MCF 10A (cell line): ENCODE results near the gene TNS1. TPM values are rescaled to one million over a fixed set of nuclear protein-coding genes. Genes with fewer than 3 reads are reported as not detected.
A peak's percentile ranks its signal among the peaks of the same experiment; 100 is the strongest.

Experiments used
- BruUV-seq: library from RNA; stranded (reverse); fragments of 400-500 nt; replicated peaks from 2 replicates; lab custom pipeline; 2021; lab: Mats Ljungman, UMichigan
- CTCF ChIA-PET: fragments of 300-600 bp; sonication (Branson Sonifier 250); formaldehyde crosslinking; extraction: SDS; loops from one replicate; lab custom pipeline; 2021; ENCODE audit warnings: antibody characterized with exemption, inconsistent platforms; lab: Yijun Ruan, JAX
- POLR2A ChIA-PET: fragments of 300-600, 350-650 bp; sonication (Branson Sonifier 250); formaldehyde crosslinking; extraction: SDS; loops from one replicate; lab custom pipeline; 2020; ENCODE audit warnings: antibody characterized with exemption, inconsistent platforms; lab: Yijun Ruan, JAX
- DNase-seq: peaks from one replicate; pipeline ENCODE4 v3.0.0-alpha.2; 2018; ENCODE audit not compliant: unreplicated experiment
- H3K27ac Mint-ChIP-seq: one replicate; pipeline ENCODE4 v1.8.0; 2022; ENCODE audit warnings: mild to moderate bottlenecking, low read depth, mixed read lengths; ENCODE audit not compliant: unreplicated experiment
- H3K27me3 Mint-ChIP-seq: one replicate; pipeline ENCODE4 v1.8.0; 2022; ENCODE audit warnings: mixed read lengths; ENCODE audit not compliant: insufficient read depth, unreplicated experiment
- H3K36me3 Mint-ChIP-seq: one replicate; pipeline ENCODE4 v1.8.0; 2022; ENCODE audit warnings: mild to moderate bottlenecking, moderate library complexity, mixed read lengths; ENCODE audit not compliant: insufficient read depth, unreplicated experiment
- H3K4me1 Mint-ChIP-seq: one replicate; pipeline ENCODE4 v1.8.0; 2022; ENCODE audit warnings: mixed read lengths; ENCODE audit not compliant: insufficient read depth, unreplicated experiment
- H3K4me3 Mint-ChIP-seq: one replicate; pipeline ENCODE4 v1.8.0; 2022; ENCODE audit warnings: mild to moderate bottlenecking, moderate library complexity, mixed read lengths; ENCODE audit not compliant: unreplicated experiment
- H3K9me3 Mint-ChIP-seq: one replicate; pipeline ENCODE4 v1.8.0; 2022; ENCODE audit warnings: mixed read lengths; ENCODE audit not compliant: unreplicated experiment
- intact Hi-C: fragments of 100-400 bp; cut with micrococcal nuclease; formaldehyde crosslinking; loops from 2 replicates; pipeline ENCODE4 v1.14.1; 2022
- total RNA-seq: library from RNA; stranded (reverse); gene quantifications from 2 replicates; pipeline ENCODE4 v1.2.3, GENCODE V29; 2022
- TF ChIP-seq, protein P1 (sequence below): fragments of 200-600 bp; IDR thresholded peaks from one replicate; pipeline ENCODE4 v1.8.0; 2022; ENCODE audit warnings: antibody characterized with exemption, mild to moderate bottlenecking; ENCODE audit not compliant: unreplicated experiment

Gene TNS1
- total RNA-seq, 1 experiment from 2014 or later: 3.3 TPM

DNA sequence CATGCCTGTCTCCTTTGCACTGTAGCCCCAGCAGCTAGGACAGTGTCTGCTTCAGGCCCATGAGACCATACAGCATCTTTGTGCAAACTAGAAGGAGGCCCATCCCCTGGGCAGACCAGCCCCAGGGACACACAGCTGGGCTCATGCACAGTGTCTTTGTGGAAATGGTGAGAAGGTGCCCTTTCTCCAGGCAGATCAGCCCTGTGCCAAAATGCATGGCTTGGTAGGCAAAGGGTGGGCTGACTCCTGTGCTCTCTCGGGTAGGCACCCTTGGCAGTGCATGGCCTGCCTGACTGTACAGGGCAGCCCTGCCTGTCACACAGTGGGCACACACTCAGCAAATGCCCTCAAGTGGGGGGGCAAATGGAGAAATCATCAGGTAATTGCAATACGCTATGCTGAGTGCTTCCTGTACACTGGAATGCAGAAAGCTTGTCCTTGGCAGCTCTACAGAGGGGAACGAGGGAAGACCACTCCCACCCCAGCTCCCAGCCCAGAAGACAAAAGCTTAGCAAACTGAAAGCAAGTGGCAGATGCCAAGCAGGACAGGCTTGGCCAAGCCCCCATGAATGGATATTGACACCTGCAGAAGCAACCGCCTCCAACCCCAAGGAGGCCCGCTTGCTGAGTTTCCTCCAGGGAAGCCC, 21.6 kb downstream of the TNS1 start:
- CTCF ChIA-PET: interaction anchor here (0.6 to 15.5 kb wide), 6 partner anchors 15 to 195 kb away, joined by 3 to 350 read pairs (median 6); no protein-coding TSS in a partner anchor
- Mint-ChIP-seq H3K4me3 (no peak overlapping the region), H3K4me1 (no peaks in the 10 kb centered on the region), H3K27me3 (no peaks in the 10 kb centered on the region), H3K9me3 (no peaks in the 10 kb centered on the region), H3K27ac (no peak overlapping the region), H3K36me3 (no peaks in the 10 kb centered on the region)
- TF ChIP-seq, protein P1, sequence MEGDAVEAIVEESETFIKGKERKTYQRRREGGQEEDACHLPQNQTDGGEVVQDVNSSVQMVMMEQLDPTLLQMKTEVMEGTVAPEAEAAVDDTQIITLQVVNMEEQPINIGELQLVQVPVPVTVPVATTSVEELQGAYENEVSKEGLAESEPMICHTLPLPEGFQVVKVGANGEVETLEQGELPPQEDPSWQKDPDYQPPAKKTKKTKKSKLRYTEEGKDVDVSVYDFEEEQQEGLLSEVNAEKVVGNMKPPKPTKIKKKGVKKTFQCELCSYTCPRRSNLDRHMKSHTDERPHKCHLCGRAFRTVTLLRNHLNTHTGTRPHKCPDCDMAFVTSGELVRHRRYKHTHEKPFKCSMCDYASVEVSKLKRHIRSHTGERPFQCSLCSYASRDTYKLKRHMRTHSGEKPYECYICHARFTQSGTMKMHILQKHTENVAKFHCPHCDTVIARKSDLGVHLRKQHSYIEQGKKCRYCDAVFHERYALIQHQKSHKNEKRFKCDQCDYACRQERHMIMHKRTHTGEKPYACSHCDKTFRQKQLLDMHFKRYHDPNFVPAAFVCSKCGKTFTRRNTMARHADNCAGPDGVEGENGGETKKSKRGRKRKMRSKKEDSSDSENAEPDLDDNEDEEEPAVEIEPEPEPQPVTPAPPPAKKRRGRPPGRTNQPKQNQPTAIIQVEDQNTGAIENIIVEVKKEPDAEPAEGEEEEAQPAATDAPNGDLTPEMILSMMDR: no peak
- POLR2A ChIA-PET: no interaction called here
- intact Hi-C loops: no loop called here
- no peak for DNase-seq
- BruUV-seq: no TSS peak

DNA sequence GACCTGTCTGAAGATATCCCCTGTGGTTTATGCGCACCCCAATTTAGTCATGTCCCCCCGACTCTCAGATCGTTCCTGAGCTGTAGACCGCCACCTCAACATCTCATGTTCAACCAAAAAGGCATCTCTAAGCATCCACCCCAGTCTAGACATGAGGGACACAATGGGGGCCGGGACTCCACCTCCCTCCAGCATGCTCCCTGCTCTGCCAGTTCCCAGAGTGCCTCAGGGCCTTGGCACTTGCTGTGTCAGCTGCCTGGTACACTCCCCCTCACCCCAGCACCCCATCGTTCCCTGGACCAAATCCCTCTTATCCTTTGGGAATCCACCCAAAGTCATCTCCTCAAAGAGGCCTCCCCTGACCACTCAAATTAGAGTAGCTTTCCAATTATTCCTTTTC, 22.2 kb downstream of the TNS1 start:
- TF ChIP-seq, protein P1: no peak
- Mint-ChIP-seq H3K9me3 (no peaks in the 10 kb centered on the region), H3K27me3 (no peaks in the 10 kb centered on the region), H3K4me1 (no peaks in the 10 kb centered on the region), H3K4me3 (no peak overlapping the region), H3K36me3 (no peaks in the 10 kb centered on the region), H3K27ac (no peak overlapping the region)
- intact Hi-C loops: no loop called here
- no peak for DNase-seq
- no TSS peak for BruUV-seq
- ChIA-PET POLR2A (no interaction called here), CTCF (interaction anchor here (0.6 to 2.1 kb wide), 4 partner anchors 9 to 194 kb away, joined by 3 to 11 read pairs (median 6); no protein-coding TSS in a partner anchor)

DNA sequence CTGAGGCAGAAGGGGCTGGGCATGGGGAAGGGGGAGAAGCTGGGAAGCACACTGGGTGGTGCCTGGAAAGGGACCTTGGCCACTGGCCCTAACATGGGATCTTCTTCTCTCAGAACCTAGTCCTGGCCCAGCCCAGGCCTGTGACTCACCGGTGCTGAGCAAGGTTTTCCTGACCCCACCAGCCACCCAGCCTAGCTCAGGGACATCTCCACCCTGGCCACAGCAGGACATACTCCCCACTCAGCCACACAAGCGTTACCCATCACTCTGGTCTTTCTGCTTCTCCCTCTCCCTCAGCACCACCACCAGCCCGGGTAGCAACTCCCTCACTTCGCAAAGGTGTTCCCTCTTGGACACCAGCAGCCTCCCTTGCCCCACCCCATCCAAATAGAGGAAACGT, 22.8 kb downstream of the TNS1 start:
- Mint-ChIP-seq H3K36me3 (no peaks in the 10 kb centered on the region), H3K27ac (no peak overlapping the region), H3K4me1 (no peaks in the 10 kb centered on the region), H3K27me3 (no peaks in the 10 kb centered on the region), H3K9me3 (no peaks in the 10 kb centered on the region), H3K4me3 (no peak overlapping the region)
- no TSS peak for BruUV-seq
- intact Hi-C loops: no loop called here
- POLR2A ChIA-PET: no interaction called here
- TF ChIP-seq, protein P1: no peak
- DNase-seq: no peak
- CTCF ChIA-PET: interaction anchor here (0.6 to 2.1 kb wide), 4 partner anchors 10 to 194 kb away, joined by 3 to 11 read pairs (median 6); no protein-coding TSS in a partner anchor

DNA sequence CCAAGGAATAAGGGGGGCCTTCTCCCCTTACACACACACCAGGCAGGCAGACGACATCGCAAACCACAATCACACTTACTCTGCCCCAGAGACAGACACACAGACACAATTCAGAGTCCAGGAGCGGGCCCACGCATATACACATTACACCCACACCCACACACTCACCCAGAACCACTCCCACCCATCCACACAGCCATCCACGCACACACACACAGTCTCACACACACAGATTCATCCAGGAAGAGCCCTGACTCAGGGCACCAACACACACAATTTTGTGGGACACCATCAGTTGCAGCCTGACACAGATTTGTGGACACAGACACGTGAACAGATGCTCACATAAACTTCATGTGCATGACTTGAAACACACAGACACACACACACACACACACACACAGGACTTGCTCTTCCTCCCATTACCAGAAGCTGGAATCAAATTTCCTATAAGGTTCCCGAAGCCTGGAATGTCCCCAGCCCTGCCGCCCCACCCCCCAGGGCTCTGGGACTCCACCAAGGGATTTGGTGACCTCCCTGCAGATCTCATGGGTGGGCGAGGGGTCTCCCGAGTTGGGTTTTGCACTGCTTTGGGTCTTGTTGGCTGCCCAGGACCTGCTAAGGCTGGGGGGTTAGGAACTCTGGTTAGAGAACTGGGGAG, 23.5 kb downstream of the TNS1 start:
- intact Hi-C loops: no loop called here
- no TSS peak for BruUV-seq
- H3K4me3 Mint-ChIP-seq: peak overlapping the region; percentile 49
- no peaks in the 10 kb centered on the region for H3K36me3 Mint-ChIP-seq
- CTCF ChIA-PET: interaction anchor here (1.7 to 2.6 kb wide), 3 partner anchors 10 to 193 kb away, joined by 5 to 11 read pairs (median 10); no protein-coding TSS in a partner anchor
- H3K27me3 Mint-ChIP-seq: no peaks in the 10 kb centered on the region
- no peak for DNase-seq
- TF ChIP-seq, protein P1: no peak
- H3K9me3 Mint-ChIP-seq: no peaks in the 10 kb centered on the region
- POLR2A ChIA-PET: no interaction called here
- H3K27ac Mint-ChIP-seq: no peak overlapping the region
- H3K4me1 Mint-ChIP-seq: no peaks in the 10 kb centered on the region
